Large intestine (tissue), 3 donors: ENCODE measurements around the gene RAB37. TPM values are rescaled to one million over a fixed set of nuclear protein-coding genes. Genes with fewer than 3 reads are reported as not detected.

Source experiments
- DNase-seq, 2 donors: peaks; one replicate each; pipeline versions ENCODE4 v3.0.0 to v3.0.0-alpha.2; 2013
- H3K27ac ChIP-seq: one replicate; pipeline ENCODE4 v1.5.1; 2013; ENCODE audit warnings: low read length
- H3K27me3 ChIP-seq: 2 replicates; pipeline ENCODE4 v1.6.1; 2013; ENCODE audit warnings: low read length; ENCODE audit not compliant: control insufficient read depth, insufficient read depth
- H3K36me3 ChIP-seq: 2 replicates; pipeline ENCODE4 v1.6.1; 2013; ENCODE audit warnings: low read length; ENCODE audit not compliant: control insufficient read depth, insufficient read depth
- H3K4me1 ChIP-seq: one replicate; pipeline ENCODE4 v1.6.1; 2013; ENCODE audit warnings: low read length; ENCODE audit not compliant: control insufficient read depth, insufficient read depth
- H3K4me3 ChIP-seq: one replicate; pipeline ENCODE4 v1.5.1; 2013; ENCODE audit warnings: low read length
- H3K9me3 ChIP-seq: one replicate; pipeline ENCODE4 v1.6.1; 2013; ENCODE audit warnings: mild to moderate bottlenecking, low read depth, low read length, moderate library complexity; ENCODE audit not compliant: control insufficient read depth
- WGBS: methylation state at CpG from one replicate; pipeline ENCODE4 v1.1.5; 2013; ENCODE audit warnings: low lambda C conversion rate; ENCODE audit not compliant: insufficient coverage; 5-methylcytosine and 5-hydroxymethylcytosine counted together
- polyA plus RNA-seq: library from polyadenylated mRNA; unstranded; fragments of 120-200 nt; gene quantifications from one replicate; pipeline ENCODE4 v1.2.1, GENCODE V29; 2013

The RAB37 gene
- polyA plus RNA-seq, 1 donor = 14.3 TPM

DNA sequence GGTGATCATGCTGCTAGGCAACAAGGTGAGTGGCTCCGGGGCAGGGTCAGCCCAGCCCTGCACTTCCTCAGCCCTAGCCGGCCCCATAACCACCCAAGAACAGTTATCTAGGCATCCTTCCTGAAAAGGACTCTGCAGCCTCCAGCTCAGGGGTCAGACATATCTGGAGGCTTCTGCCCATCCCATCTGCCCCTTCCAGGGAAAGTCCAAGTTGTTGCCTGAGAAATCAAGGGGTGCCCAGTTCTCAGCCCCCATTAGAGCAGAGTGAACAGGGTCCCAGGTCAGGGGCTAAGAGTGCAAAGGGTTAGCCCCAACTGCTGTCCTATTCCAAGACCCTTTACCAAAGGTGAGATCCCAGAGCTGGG lies 7.3 kb downstream of the RAB37 start:
- no peak for DNase-seq
- peaks cover 2% of the 10 kb centered on the region for H3K9me3 ChIP-seq
- H3K27ac ChIP-seq = no peak overlapping the region
- H3K27me3 ChIP-seq = no peaks in the 10 kb centered on the region
- peaks cover under 1% of the 10 kb centered on the region for H3K36me3 ChIP-seq
- H3K4me1 ChIP-seq = peaks cover 56% of the 10 kb centered on the region
- WGBS = no CpG with 5 or more reads among the region's 2 CpGs
- H3K4me3 ChIP-seq = no peak overlapping the region

DNA sequence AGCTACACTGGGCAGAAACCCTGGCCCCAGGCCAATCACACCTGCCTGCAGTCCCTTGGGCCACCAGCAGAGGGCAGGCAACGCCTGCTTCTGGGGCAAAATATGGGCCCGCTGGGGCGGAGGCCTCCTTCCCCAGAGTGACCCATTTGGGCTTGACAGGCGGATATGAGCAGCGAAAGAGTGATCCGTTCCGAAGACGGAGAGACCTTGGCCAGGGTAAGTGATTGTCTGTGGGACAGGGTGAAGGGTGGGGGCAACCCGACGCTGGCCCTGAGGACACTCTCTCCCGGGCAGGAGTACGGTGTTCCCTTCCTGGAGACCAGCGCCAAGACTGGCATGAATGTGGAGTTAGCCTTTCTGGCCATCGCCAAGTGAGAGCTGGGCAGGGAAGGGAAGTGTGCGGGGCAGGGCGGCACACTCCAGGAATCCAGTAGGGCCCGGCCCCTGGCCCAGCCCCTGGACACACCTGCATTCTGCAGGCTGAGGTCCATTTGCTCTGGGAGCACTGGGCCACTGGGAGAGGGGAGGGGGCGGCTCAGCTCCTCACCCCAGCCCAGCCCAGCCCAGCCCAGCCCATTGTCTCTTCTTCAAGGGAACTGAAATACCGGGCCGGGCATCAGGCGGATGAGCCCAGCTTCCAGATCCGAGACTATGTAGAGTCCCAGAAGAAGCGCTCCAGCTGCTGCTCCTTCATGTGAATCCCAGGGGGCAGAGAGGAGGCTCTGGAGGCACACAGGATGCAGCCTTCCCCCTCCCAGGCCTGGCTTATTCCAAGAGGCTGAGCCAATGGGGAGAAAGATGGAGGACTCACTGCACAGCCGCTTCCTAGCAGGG lies 7.9 kb downstream of the RAB37 start:
- Histone ChIP-seq H3K9me3 (peaks cover 2% of the 10 kb centered on the region), H3K36me3 (peaks cover 2% of the 10 kb centered on the region), H3K4me3 (no peak overlapping the region), H3K27me3 (no peaks in the 10 kb centered on the region), H3K4me1 (peaks cover 56% of the 10 kb centered on the region), H3K27ac (no peak overlapping the region)
- DNase-seq = peak in 1 of 2 donors; percentile 73
- WGBS = no CpG with 5 or more reads among the region's 24 CpGs

- peaks cover 2% of the 10 kb centered on the region for H3K36me3 ChIP-seq
- no peak overlapping the region for H3K27ac ChIP-seq
- H3K9me3 ChIP-seq = peaks cover 2% of the 10 kb centered on the region
- 100% methylated on average over 1 of the region's 8 CpGs for whole genome bisulfite sequencing
- DNase-seq = no peak
- H3K4me1 ChIP-seq = peaks cover 55% of the 10 kb centered on the region
- H3K27me3 ChIP-seq = no peaks in the 10 kb centered on the region
- H3K4me3 ChIP-seq = no peak overlapping the region
Measured at GRCh38 chr17:74745548-74746177, 8.6 kb downstream of the RAB37 start.

GRCh38 chr17:74746376-74746775 lies 9.3 kb downstream of the RAB37 start:
- H3K27me3 ChIP-seq = no peaks in the 10 kb centered on the region
- peaks cover 2% of the 10 kb centered on the region for H3K9me3 ChIP-seq
- DNase-seq = no peak
- WGBS = 100% methylated on average over 2 of the region's 5 CpGs
- peaks cover 2% of the 10 kb centered on the region for H3K36me3 ChIP-seq
- no peak overlapping the region for H3K4me3 ChIP-seq
- no peak overlapping the region for H3K27ac ChIP-seq
- H3K4me1 ChIP-seq = peaks cover 54% of the 10 kb centered on the region

- Histone ChIP-seq H3K27ac (peak overlapping the region; percentile 56), H3K36me3 (peaks cover 5% of the 10 kb centered on the region), H3K9me3 (peaks cover 2% of the 10 kb centered on the region), H3K27me3 (no peaks in the 10 kb centered on the region), H3K4me1 (peaks cover 54% of the 10 kb centered on the region), H3K4me3 (no peak overlapping the region)
- no CpG with 5 or more reads among the region's 6 CpGs for WGBS
- no peak for DNase-seq
Measured at GRCh38 chr17:74746922-74747321, 9.9 kb downstream of the RAB37 start.

DNA sequence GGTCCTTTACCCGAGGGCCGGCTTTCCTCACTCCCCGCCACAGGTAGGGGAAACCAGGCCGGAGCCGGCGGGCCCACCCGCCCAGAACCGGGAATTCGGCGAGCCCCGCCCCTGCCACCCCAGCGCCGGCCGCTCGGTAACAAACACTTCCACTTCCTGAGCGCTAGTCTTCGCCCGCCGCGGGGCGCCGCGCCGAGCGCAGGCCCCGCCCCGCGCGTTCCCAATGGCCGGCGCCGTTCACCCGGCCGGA lies 11.1 kb downstream of the RAB37 start:
- Histone ChIP-seq H3K27me3 (no peaks in the 10 kb centered on the region), H3K4me1 (peaks cover 62% of the 10 kb centered on the region), H3K9me3 (peaks cover 2% of the 10 kb centered on the region), H3K36me3 (peaks cover 16% of the 10 kb centered on the region), H3K27ac (peak overlapping the region; percentile 56), H3K4me3 (peak overlapping the region; percentile 49)
- no peak for DNase-seq
- WGBS = no CpG with 5 or more reads among the region's 34 CpGs

DNA sequence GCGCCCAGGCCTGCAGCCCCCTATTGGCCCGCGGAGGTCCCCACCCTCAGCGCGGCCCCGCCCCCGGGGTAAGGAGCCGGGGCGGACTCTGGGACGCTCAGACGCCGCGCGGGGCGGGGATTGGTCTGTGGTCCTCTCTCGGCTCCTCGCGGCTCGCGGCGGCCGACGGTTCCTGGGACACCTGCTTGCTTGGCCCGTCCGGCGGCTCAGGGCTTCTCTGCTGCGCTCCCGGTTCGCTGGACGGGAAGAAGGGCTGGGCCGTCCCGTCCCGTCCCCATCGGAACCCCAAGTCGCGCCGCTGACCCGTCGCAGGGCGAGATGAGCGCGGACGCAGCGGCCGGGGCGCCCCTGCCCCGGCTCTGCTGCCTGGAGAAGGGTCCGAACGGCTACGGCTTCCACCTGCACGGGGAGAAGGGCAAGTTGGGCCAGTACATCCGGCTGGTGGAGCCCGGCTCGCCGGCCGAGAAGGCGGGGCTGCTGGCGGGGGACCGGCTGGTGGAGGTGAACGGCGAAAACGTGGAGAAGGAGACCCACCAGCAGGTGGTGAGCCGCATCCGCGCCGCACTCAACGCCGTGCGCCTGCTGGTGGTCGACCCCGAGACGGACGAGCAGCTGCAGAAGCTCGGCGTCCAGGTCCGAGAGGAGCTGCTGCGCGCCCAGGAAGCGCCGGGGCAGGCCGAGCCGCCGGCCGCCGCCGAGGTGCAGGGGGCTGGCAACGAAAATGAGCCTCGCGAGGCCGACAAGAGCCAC lies 11.6 kb downstream of the RAB37 start, which contains the start of gene NHERF1:
Gene NHERF1 (plus strand): TSS at position 100 of the 750 bp plus-strand sequence. CDS start 219 bp downstream, at position 319.
- peak; percentile 94 to 95 for DNase-seq
- Histone ChIP-seq H3K4me1 (peaks cover 66% of the 10 kb centered on the region), H3K36me3 (peaks cover 20% of the 10 kb centered on the region), H3K27ac (peak within 1 kb of the TSS; percentile 96), H3K9me3 (peaks cover 2% of the 10 kb centered on the region), H3K27me3 (no peaks in the 10 kb centered on the region), H3K4me3 (peak within 1 kb of the TSS; percentile 98)
- WGBS = no CpG with 5 or more reads among the region's 90 CpGs

DNA sequence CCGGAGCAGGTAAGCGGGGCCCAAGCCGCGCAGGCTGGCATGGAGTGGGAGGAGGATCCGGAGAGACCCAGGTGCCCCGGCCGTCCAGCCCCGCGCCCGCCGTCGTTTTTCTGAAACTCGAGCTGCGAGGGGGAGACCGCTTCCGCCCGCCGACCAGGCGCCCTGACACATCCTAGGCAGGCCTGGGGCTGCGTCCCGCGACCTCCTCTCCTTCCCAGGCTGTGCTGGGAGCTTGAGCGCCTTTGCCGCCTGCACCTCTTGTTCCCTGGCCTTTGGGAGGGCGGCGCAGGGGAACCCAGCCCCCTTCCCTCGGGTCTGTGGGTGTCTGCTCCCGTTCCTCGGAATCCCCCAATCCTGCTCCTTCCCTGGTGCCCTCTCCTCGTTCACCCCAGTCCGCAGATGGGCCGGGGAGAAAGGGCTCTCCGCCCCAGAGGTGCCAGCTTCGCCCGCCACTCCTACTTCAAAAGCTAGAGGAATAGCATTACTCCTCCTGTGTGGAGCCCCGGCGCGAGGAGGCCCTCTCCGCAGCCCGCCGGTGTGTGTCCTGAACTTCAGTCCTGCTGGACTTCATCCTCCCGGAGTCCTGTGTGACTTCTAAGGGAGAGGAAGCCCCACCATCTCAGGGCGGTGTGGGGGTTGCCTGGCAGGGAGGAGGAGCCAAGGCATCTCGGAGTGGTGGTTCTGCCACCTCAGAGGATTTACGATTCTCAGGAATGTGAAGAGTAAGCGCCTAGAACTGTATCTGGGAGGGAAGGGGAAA lies 12.4 kb downstream of the RAB37 start:
- peak overlapping the region; percentile 98 for H3K4me3 ChIP-seq
- H3K27me3 ChIP-seq = no peaks in the 10 kb centered on the region
- DNase-seq = peak; percentile 92 to 96
- H3K36me3 ChIP-seq = peaks cover 20% of the 10 kb centered on the region
- H3K27ac ChIP-seq = peak overlapping the region; percentile 96
- peaks cover 2% of the 10 kb centered on the region for H3K9me3 ChIP-seq
- peaks cover 65% of the 10 kb centered on the region for H3K4me1 ChIP-seq
- no CpG with 5 or more reads among the region's 46 CpGs for WGBS

DNA sequence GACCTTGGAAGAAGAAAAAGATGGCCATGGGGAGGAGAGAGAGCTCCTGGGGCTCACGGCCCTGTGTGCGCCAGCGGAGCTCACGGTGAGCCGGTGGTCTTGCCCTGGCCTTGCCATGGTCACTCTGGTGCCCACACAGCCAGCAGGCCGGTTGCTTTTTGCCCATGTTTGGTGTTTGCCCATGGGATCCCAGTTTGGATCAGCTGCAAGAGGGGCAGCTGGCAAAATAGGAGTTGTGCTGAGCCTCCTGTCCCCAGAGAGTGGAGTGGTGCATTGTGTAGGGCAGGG lies 12.9 kb downstream of the RAB37 start:
- Histone ChIP-seq H3K36me3 (peaks cover 24% of the 10 kb centered on the region), H3K4me1 (peaks cover 63% of the 10 kb centered on the region), H3K27me3 (no peaks in the 10 kb centered on the region), H3K27ac (peak overlapping the region; percentile 96), H3K4me3 (peak overlapping the region; percentile 98), H3K9me3 (peaks cover 2% of the 10 kb centered on the region)
- no peak for DNase-seq
- WGBS = no CpG with 5 or more reads among the region's 6 CpGs
